IPS-18c (cell line): ENCODE results near the gene PCBP4.

Experiments
- H3K4me3 ChIP-seq: 2 replicates; pipeline ENCODE4 v1.7.0; 2013; ENCODE audit warnings: low read depth, mild to moderate bottlenecking, low read length, moderate library complexity; ENCODE audit not compliant: insufficient read depth
- H3K9me3 ChIP-seq: one replicate; pipeline ENCODE4 v1.6.1; 2013; ENCODE audit warnings: mild to moderate bottlenecking, low read length, moderate library complexity; ENCODE audit not compliant: control insufficient read depth, insufficient read depth

Gene PCBP4

GRCh38 chr3:51948016-51948580 is 19.2 kb downstream of the PCBP4 start:
- no peaks in the 10 kb centered on the region for H3K9me3 ChIP-seq

GRCh38 chr3:51947215-51947900 is 19.9 kb downstream of the PCBP4 start:
- Histone ChIP-seq H3K9me3 (no peaks in the 10 kb centered on the region), H3K4me3 (no peak overlapping the region)

More at GRCh38 chr3:51948016-51948580, 19.2 kb downstream of the PCBP4 start:
- no peak overlapping the region for H3K4me3 ChIP-seq

GRCh38 chr3:51946796-51947195 is 20.5 kb downstream of the PCBP4 start:
- Histone ChIP-seq H3K4me3 (no peak overlapping the region), H3K9me3 (no peaks in the 10 kb centered on the region)

GRCh38 chr3:51945926-51946705 is 21.1 kb downstream of the PCBP4 start:
- H3K9me3 ChIP-seq: no peaks in the 10 kb centered on the region
- H3K4me3 ChIP-seq: no peak overlapping the region

- H3K9me3 ChIP-seq: no peaks in the 10 kb centered on the region
These were observed 22.0 kb downstream of the PCBP4 start for GRCh38 chr3:51945031-51945840.

GRCh38 chr3:51944451-51945021 is 22.7 kb downstream of the PCBP4 start:
- H3K4me3 ChIP-seq: no peak overlapping the region

More at GRCh38 chr3:51945031-51945840, 22.0 kb downstream of the PCBP4 start:
- no peak overlapping the region for H3K4me3 ChIP-seq

GRCh38 chr3:51943451-51944391 is 23.5 kb downstream of the PCBP4 start:
- Histone ChIP-seq H3K9me3 (no peaks in the 10 kb centered on the region), H3K4me3 (no peak overlapping the region)

More at GRCh38 chr3:51944451-51945021, 22.7 kb downstream of the PCBP4 start:
- H3K9me3 ChIP-seq: no peaks in the 10 kb centered on the region

- no peaks in the 10 kb centered on the region for H3K9me3 ChIP-seq
These were observed 24.4 kb downstream of the PCBP4 start for GRCh38 chr3:51942603-51943450.

GRCh38 chr3:51941798-51942602 is 25.3 kb downstream of the PCBP4 start, which contains the start of the genes PARP3 and RRP9:
TSS of gene PARP3 (plus strand) at chr3:51942363. CDS start at chr3:51943356, 993 bp downstream.
TSS of gene RRP9 (minus strand) at chr3:51941904. CDS start at chr3:51941867, 37 bp downstream.
- Histone ChIP-seq H3K9me3 (no peaks in the 10 kb centered on the region), H3K4me3 (peak within 1 kb of the TSS; percentile 87)

More at GRCh38 chr3:51942603-51943450, 24.4 kb downstream of the PCBP4 start:
- H3K4me3 ChIP-seq: peak overlapping the region; percentile 36

- H3K4me3 ChIP-seq: peak overlapping the region; percentile 87
- no peaks in the 10 kb centered on the region for H3K9me3 ChIP-seq
These were observed 25.8 kb downstream of the PCBP4 start for GRCh38 chr3:51941463-51941797.

GRCh38 chr3:51940648-51941462 is 26.4 kb downstream of the PCBP4 start:
- H3K4me3 ChIP-seq: peak overlapping the region; percentile 87
- no peaks in the 10 kb centered on the region for H3K9me3 ChIP-seq

GRCh38 chr3:51938780-51939425 is 28.4 kb downstream of the PCBP4 start:
- Histone ChIP-seq H3K4me3 (no peak overlapping the region), H3K9me3 (no peaks in the 10 kb centered on the region)
